Spinal cord (tissue), 10 donors: ENCODE results near the gene CTNNA3. TPM values are rescaled to one million over a fixed set of nuclear protein-coding genes. Genes with fewer than 3 reads are reported as not detected.

Experiments
- DNase-seq, 6 donors: peaks; one replicate each; pipeline versions ENCODE4 v3.0.0 to v3.0.0-alpha.2; 2013 to 2015; ENCODE audit warnings: low spot score in 6 of 6, low read depth in 4 of 6
- H3K27ac ChIP-seq: one replicate; pipeline ENCODE4 v1.5.1; 2013; ENCODE audit warnings: low read depth, low read length, control low read depth
- H3K27me3 ChIP-seq: one replicate; pipeline ENCODE4 v1.6.1; 2013; ENCODE audit warnings: low read length; ENCODE audit not compliant: control insufficient read depth, insufficient read depth
- H3K36me3 ChIP-seq: one replicate; pipeline ENCODE4 v1.6.1; 2013; ENCODE audit warnings: low read length; ENCODE audit not compliant: control insufficient read depth, insufficient read depth
- H3K4me1 ChIP-seq: one replicate; pipeline ENCODE4 v1.6.1; 2013; ENCODE audit warnings: low read length; ENCODE audit not compliant: control insufficient read depth, insufficient read depth
- H3K4me3 ChIP-seq: one replicate; pipeline ENCODE4 v1.5.1; 2013; ENCODE audit warnings: low read depth, low read length, control low read depth
- H3K9me3 ChIP-seq: one replicate; pipeline ENCODE4 v1.6.1; 2013; ENCODE audit warnings: low read length; ENCODE audit not compliant: control insufficient read depth, insufficient read depth
- WGBS: methylation state at CpG from one replicate; pipeline ENCODE4 v1.1.5; 2013; ENCODE audit warnings: missing lambda C conversion rate; ENCODE audit not compliant: insufficient coverage; 5-methylcytosine and 5-hydroxymethylcytosine counted together
- polyA plus RNA-seq, 2 donors: library from polyadenylated mRNA; unstranded; fragments of 120-200 nt; gene quantifications; one replicate each; pipeline ENCODE4 v1.2.1, GENCODE V29; 2013; ENCODE audit not compliant: insufficient read length in 2 of 2
- total RNA-seq, 2 donors: library from RNA; depleted of rRNA in 1 of 2; stranded (reverse); fragments of 120-200 nt in 1 of 2; fragments of >200 nt in 1 of 2; gene quantifications; one replicate each; pipeline versions ENCODE4 v1.2.3 to v1.2.4, GENCODE V29; 2013 to 2014
- donor health status: healthy.

The CTNNA3 gene
- total and polyA plus RNA-seq, 4 donors: 15.3 to 63.5 (median 41.0) TPM

DNA sequence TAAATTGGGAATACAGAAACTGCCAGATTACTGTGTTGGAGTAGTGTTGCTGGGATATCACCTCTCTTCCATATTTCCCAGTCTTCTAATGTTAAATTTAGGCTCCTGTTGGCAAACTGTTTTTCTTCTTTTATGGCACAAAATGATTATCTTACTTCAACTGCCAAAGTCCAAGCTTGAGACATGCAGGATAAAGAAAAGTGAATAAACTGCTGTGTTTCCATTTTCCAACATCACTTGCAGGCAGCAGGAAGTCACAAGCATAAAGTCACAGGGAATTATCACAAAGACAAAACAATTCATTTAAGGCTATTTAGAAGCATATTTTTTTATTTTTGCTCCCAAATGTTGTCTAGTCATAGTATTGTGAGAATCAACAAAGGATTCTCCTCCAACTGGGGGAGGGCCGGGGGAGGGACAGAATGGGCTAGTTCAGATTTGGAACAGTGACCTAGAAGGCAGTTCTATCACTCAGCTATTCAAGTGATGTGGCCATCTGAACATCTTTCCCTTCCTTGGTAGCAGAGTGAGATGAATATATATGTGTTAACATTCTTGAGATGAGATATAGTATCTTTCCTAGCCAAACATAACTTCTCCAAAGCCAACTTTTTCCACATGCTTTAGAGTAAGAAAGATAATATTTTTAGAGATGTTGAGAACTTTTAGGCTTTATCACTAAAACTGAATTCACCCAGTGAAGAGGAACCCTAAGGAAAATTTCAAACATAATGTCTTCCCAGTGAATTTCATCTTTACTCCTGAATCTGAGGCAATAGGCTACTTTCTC lies 364.7 kb downstream of the CTNNA3 start:
- Histone ChIP-seq H3K36me3 (no peaks in the 10 kb centered on the region), H3K27ac (no peak overlapping the region), H3K4me3 (no peak overlapping the region), H3K4me1 (no peaks in the 10 kb centered on the region), H3K27me3 (no peaks in the 10 kb centered on the region), H3K9me3 (no peaks in the 10 kb centered on the region)
- peak in 1 of 6 donors; percentile 54 for DNase-seq
- WGBS: no CpG with 5 or more reads among the region's 1 CpG

- WGBS: 80% methylated on average over 8 of the region's 9 CpGs
- H3K36me3 ChIP-seq: no peaks in the 10 kb centered on the region
Measured at GRCh38 chr10:67327626-67328535, 368.1 kb downstream of the CTNNA3 start.

GRCh38 chr10:67319976-67320375 lies 376.0 kb downstream of the CTNNA3 start:
- Histone ChIP-seq H3K4me3 (no peak overlapping the region), H3K36me3 (no peaks in the 10 kb centered on the region), H3K4me1 (no peaks in the 10 kb centered on the region), H3K27ac (no peak overlapping the region), H3K9me3 (peaks cover 5% of the 10 kb centered on the region), H3K27me3 (no peaks in the 10 kb centered on the region)
- WGBS: no CpG with 5 or more reads among the region's 2 CpGs
- peak in 1 of 6 donors; percentile 18 for DNase-seq

More at GRCh38 chr10:67327626-67328535, 368.1 kb downstream of the CTNNA3 start:
- no peak for DNase-seq
- H3K27ac ChIP-seq: no peak overlapping the region
- H3K9me3 ChIP-seq: peaks cover 7% of the 10 kb centered on the region
- H3K27me3 ChIP-seq: no peaks in the 10 kb centered on the region
- no peaks in the 10 kb centered on the region for H3K4me1 ChIP-seq
- H3K4me3 ChIP-seq: no peak overlapping the region

DNA sequence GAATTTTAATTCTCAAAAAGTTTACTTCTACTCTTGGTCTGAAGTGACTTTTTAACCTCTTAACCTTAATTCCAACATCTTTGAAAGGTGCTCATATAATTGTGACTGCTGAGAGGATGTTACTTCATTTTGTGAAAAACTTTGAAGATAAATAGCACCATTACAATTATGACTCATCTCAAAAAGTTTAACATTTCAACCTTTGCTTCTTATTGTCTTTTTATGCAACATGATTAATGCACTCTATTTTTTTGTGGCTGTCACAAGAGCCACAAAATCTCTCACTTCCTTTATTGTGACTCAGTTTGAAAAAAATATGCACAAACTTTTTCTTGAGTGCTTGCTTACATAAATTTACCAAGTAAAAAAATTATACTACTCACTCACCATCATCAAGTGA lies 387.1 kb downstream of the CTNNA3 start:
- Histone ChIP-seq H3K27ac (no peak overlapping the region), H3K36me3 (no peaks in the 10 kb centered on the region), H3K9me3 (no peaks in the 10 kb centered on the region), H3K4me1 (no peaks in the 10 kb centered on the region), H3K27me3 (no peaks in the 10 kb centered on the region), H3K4me3 (no peak overlapping the region)
- DNase-seq: no peak

- DNase-seq: peak in 2 of 6 donors; percentile 24 to 27
Measured at GRCh38 chr10:67306588-67307205, 389.3 kb downstream of the CTNNA3 start.

GRCh38 chr10:67302701-67303100 lies 393.3 kb downstream of the CTNNA3 start:
- H3K27me3 ChIP-seq: no peaks in the 10 kb centered on the region
- no peaks in the 10 kb centered on the region for H3K9me3 ChIP-seq
- H3K27ac ChIP-seq: no peak overlapping the region
- H3K36me3 ChIP-seq: no peaks in the 10 kb centered on the region
- no peak for DNase-seq
- 100% methylated on average over 1 of the region's 3 CpGs for WGBS
- H3K4me3 ChIP-seq: no peak overlapping the region
- no peaks in the 10 kb centered on the region for H3K4me1 ChIP-seq

More at GRCh38 chr10:67306588-67307205, 389.3 kb downstream of the CTNNA3 start:
- no peak overlapping the region for H3K4me3 ChIP-seq
- no CpG with 5 or more reads among the region's 2 CpGs for WGBS
- no peak overlapping the region for H3K27ac ChIP-seq
- no peaks in the 10 kb centered on the region for H3K36me3 ChIP-seq
- H3K27me3 ChIP-seq: no peaks in the 10 kb centered on the region
- H3K9me3 ChIP-seq: no peaks in the 10 kb centered on the region
- H3K4me1 ChIP-seq: no peaks in the 10 kb centered on the region

- H3K4me1 ChIP-seq: no peaks in the 10 kb centered on the region
- H3K4me3 ChIP-seq: no peak overlapping the region
- no peaks in the 10 kb centered on the region for H3K36me3 ChIP-seq
- no peaks in the 10 kb centered on the region for H3K27me3 ChIP-seq
- WGBS: no CpG with 5 or more reads among the region's 1 CpG
- no peak overlapping the region for H3K27ac ChIP-seq
- H3K9me3 ChIP-seq: no peaks in the 10 kb centered on the region
- no peak for DNase-seq
Measured at GRCh38 chr10:67299761-67300160, 396.2 kb downstream of the CTNNA3 start.

DNA sequence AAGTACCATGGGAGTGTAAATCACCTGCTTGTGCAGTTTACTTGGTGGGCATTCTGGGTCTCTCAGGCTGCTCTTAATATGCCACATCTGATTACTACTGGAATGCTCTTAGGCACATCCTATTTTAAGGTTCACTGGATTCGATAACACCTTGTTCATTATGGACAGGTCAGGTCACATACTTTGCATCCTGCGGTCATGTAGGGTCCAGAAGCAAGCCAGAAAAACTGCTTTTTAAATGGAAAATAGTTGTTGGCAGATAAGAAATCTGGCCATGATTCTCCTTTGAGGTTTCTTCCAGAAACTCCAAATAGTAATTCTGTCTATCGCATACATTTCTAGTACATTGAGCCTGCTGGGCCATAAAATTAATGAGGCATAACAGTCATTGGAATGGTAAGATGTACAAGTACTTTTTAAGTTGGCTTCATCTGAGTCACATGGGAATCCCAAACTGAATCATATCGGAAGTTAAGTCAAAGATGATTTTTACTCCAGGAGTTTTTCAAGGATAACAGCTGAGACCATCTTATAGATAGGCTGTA lies 398.3 kb downstream of the CTNNA3 start:
- Histone ChIP-seq H3K4me3 (no peak overlapping the region), H3K27me3 (no peaks in the 10 kb centered on the region), H3K4me1 (no peaks in the 10 kb centered on the region), H3K9me3 (no peaks in the 10 kb centered on the region), H3K27ac (no peak overlapping the region), H3K36me3 (no peaks in the 10 kb centered on the region)
- no peak for DNase-seq
- WGBS: 89% methylated on average over 1 of the region's 4 CpGs

DNA sequence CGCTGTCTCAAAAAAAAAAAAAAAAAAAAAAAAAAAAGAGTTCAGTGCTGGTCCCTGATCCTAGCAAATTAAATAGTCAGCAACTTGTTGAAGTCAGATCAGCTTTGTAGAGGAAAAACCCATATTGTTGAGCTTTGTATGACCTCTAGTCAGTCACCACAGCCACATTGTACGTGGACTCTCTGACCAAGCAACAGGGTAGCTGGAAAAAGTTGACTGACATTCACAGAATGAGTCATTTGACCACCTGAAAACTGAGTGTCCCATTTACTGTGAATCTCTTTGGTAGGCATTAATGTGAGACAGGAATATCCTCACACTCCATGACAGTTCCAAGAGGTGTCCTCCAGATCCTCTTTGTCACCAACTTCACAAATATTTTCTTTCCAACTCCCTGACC lies 399.1 kb downstream of the CTNNA3 start:
- Histone ChIP-seq H3K27ac (no peak overlapping the region), H3K36me3 (no peaks in the 10 kb centered on the region), H3K9me3 (no peaks in the 10 kb centered on the region), H3K4me1 (no peaks in the 10 kb centered on the region), H3K27me3 (no peaks in the 10 kb centered on the region), H3K4me3 (no peak overlapping the region)
- no peak for DNase-seq
- WGBS: 100% methylated on average over 1 of the region's 2 CpGs
